ENCODE measurements around the gene UPK3A.

Gene UPK3A

GRCh38 chr22:45244916-45245315, 39.8 kb upstream of the UPK3A start:
- no peak for DNase-seq
- Mint-ChIP-seq H3K4me3 (no peak overlapping the region), H3K27ac (no peak overlapping the region), H3K36me3 (ENCODE audit: low read depth) (no peaks in the 10 kb centered on the region), H3K27me3 (ENCODE audit: low read depth, poor library complexity) (peaks cover 13% of the 10 kb centered on the region), H3K9me3 (no peaks in the 10 kb centered on the region), H3K4me1 (peaks cover 22% of the 10 kb centered on the region)
- no peak for TF ChIP-seq CTCF (IDR thresholded peaks at IDR 0.05)

GRCh38 chr22:45246060-45246985, 38.4 kb upstream of the UPK3A start:
- H3K36me3 Mint-ChIP-seq (ENCODE audit: low read depth), result no peaks in the 10 kb centered on the region
- no peaks in the 10 kb centered on the region for H3K9me3 Mint-ChIP-seq
- TF ChIP-seq CTCF (IDR thresholded peaks at IDR 0.05), result no peak
- peak overlapping the region; percentile 78 for H3K27ac Mint-ChIP-seq
- DNase-seq, result no peak
- H3K27me3 Mint-ChIP-seq (ENCODE audit: low read depth, poor library complexity), result peaks cover 13% of the 10 kb centered on the region
- H3K4me3 Mint-ChIP-seq, result no peak overlapping the region
- H3K4me1 Mint-ChIP-seq, result peaks cover 18% of the 10 kb centered on the region

GRCh38 chr22:45248832-45249561, 35.8 kb upstream of the UPK3A start:
- no peak for DNase-seq
- Mint-ChIP-seq H3K4me1 (peaks cover 11% of the 10 kb centered on the region), H3K4me3 (no peak overlapping the region), H3K9me3 (no peaks in the 10 kb centered on the region), H3K27me3 (ENCODE audit: low read depth, poor library complexity) (peaks cover 6% of the 10 kb centered on the region), H3K36me3 (ENCODE audit: low read depth) (no peaks in the 10 kb centered on the region), H3K27ac (no peak overlapping the region)
- TF ChIP-seq CTCF (IDR thresholded peaks at IDR 0.05), result no peak

GRCh38 chr22:45251825-45252224, 32.9 kb upstream of the UPK3A start:
- Mint-ChIP-seq H3K4me3 (no peak overlapping the region), H3K27me3 (ENCODE audit: low read depth, poor library complexity) (peaks cover 5% of the 10 kb centered on the region), H3K4me1 (peaks cover under 1% of the 10 kb centered on the region), H3K9me3 (no peaks in the 10 kb centered on the region), H3K36me3 (ENCODE audit: low read depth) (no peaks in the 10 kb centered on the region), H3K27ac (no peak overlapping the region)
- no peak for TF ChIP-seq CTCF (IDR thresholded peaks at IDR 0.05)
- no peak for DNase-seq

GRCh38 chr22:45253039-45253641, 31.6 kb upstream of the UPK3A start:
- H3K36me3 Mint-ChIP-seq (ENCODE audit: low read depth), result no peaks in the 10 kb centered on the region
- no peak for TF ChIP-seq CTCF (IDR thresholded peaks at IDR 0.05)
- no peaks in the 10 kb centered on the region for H3K4me1 Mint-ChIP-seq
- H3K27me3 Mint-ChIP-seq (ENCODE audit: low read depth, poor library complexity), result peaks cover 5% of the 10 kb centered on the region
- H3K27ac Mint-ChIP-seq, result no peak overlapping the region
- no peak for DNase-seq
- no peak overlapping the region for H3K4me3 Mint-ChIP-seq
- peaks cover 10% of the 10 kb centered on the region for H3K9me3 Mint-ChIP-seq

All from nephron progenitor cell (in vitro differentiated cells).